T-helper 17 cell (primary cell): Measurements from ENCODE around the gene FBXO30. TPM values are rescaled to one million over a fixed set of nuclear protein-coding genes. Genes with fewer than 3 reads are reported as not detected.
A peak's percentile ranks its signal among the peaks of the same experiment; 100 is the strongest.

Experiments used
- ATAC-seq: fragments of 150-1000 bp; cut with Tn5 transposase; 2 replicates; pipeline ENCODE4 v1.10.0; 2021; ENCODE audit warnings: mild to moderate bottlenecking, moderate library complexity
- DNase-seq, 3 donors: peaks; one replicate each; pipeline versions ENCODE4 v3.0.0 to v3.0.0-alpha.2; 2020 to 2021
- H3K9me3 ChIP-seq: one replicate; pipeline ENCODE4 v1.7.0; 2013; ENCODE audit warnings: low read length, mild to moderate bottlenecking; ENCODE audit not compliant: control insufficient read depth, poor library complexity, severe bottlenecking
- H3K27ac Mint-ChIP-seq: one replicate; pipeline ENCODE4 v1.8.0; 2022; ENCODE audit warnings: mild to moderate bottlenecking, moderate library complexity, mixed read lengths
- H3K27me3 Mint-ChIP-seq: one replicate; pipeline ENCODE4 v1.8.0; 2022; ENCODE audit warnings: mixed read lengths
- H3K36me3 Mint-ChIP-seq: one replicate; pipeline ENCODE4 v1.8.0; 2022; ENCODE audit warnings: low read depth, mixed read lengths
- H3K4me1 Mint-ChIP-seq: one replicate; pipeline ENCODE4 v1.8.0; 2022; ENCODE audit warnings: mild to moderate bottlenecking, mixed read lengths
- H3K4me3 Mint-ChIP-seq: one replicate; pipeline ENCODE4 v1.8.0; 2022; ENCODE audit warnings: mild to moderate bottlenecking, moderate library complexity, mixed read lengths
- total RNA-seq, 4 donors: library from RNA in 2 of 4; stranded (reverse) in 2 of 4; gene quantifications; one replicate each; pipeline ENCODE4 v1.2.3 and lab custom pipeline; 2022 to 2026

FBXO30 gene
- total RNA-seq, 2 donors from 2014 or later, result 2.5 to 2.8 TPM

GRCh38 chr6:145836772-145837171 is 22.2 kb upstream of the FBXO30 start:
- Mint-ChIP-seq H3K36me3 (no peaks in the 10 kb centered on the region), H3K4me1 (no peaks in the 10 kb centered on the region), H3K4me3 (no peak overlapping the region), H3K27ac (no peak overlapping the region), H3K27me3 (no peaks in the 10 kb centered on the region)
- ATAC-seq (no peak), DNase-seq (no peak)
- no peaks in the 10 kb centered on the region for H3K9me3 ChIP-seq

GRCh38 chr6:145836170-145836569 is 21.6 kb upstream of the FBXO30 start:
- Mint-ChIP-seq H3K4me3 (no peak overlapping the region), H3K27ac (no peak overlapping the region), H3K4me1 (no peaks in the 10 kb centered on the region), H3K27me3 (no peaks in the 10 kb centered on the region), H3K36me3 (no peaks in the 10 kb centered on the region)
- ATAC-seq (no peak), DNase-seq (no peak)
- H3K9me3 ChIP-seq, result no peaks in the 10 kb centered on the region

GRCh38 chr6:145830612-145831011 is 16.0 kb upstream of the FBXO30 start:
- H3K9me3 ChIP-seq, result no peaks in the 10 kb centered on the region
- Mint-ChIP-seq H3K27me3 (no peaks in the 10 kb centered on the region), H3K4me3 (no peak overlapping the region), H3K4me1 (no peaks in the 10 kb centered on the region), H3K27ac (no peak overlapping the region), H3K36me3 (no peaks in the 10 kb centered on the region)
- DNase-seq (no peak), ATAC-seq (no peak)

GRCh38 chr6:145829950-145830349 is 15.4 kb upstream of the FBXO30 start:
- DNase-seq (no peak), ATAC-seq (no peak)
- H3K27ac Mint-ChIP-seq, result no peak overlapping the region
- peaks cover 3% of the 10 kb centered on the region for H3K36me3 Mint-ChIP-seq
- H3K4me3 Mint-ChIP-seq, result no peak overlapping the region
- no peaks in the 10 kb centered on the region for H3K9me3 ChIP-seq
- no peaks in the 10 kb centered on the region for H3K27me3 Mint-ChIP-seq
- no peaks in the 10 kb centered on the region for H3K4me1 Mint-ChIP-seq

- Mint-ChIP-seq H3K36me3 (peaks cover 3% of the 10 kb centered on the region), H3K27ac (no peak overlapping the region), H3K4me3 (no peak overlapping the region), H3K27me3 (no peaks in the 10 kb centered on the region), H3K4me1 (no peaks in the 10 kb centered on the region)
- no peak for DNase-seq
- H3K9me3 ChIP-seq, result no peaks in the 10 kb centered on the region
- ATAC-seq, result no peak
Observed at GRCh38 chr6:145829102-145829501, 14.5 kb upstream of the FBXO30 start.

GRCh38 chr6:145824344-145824743 is 9.7 kb upstream of the FBXO30 start:
- no peak overlapping the region for H3K4me3 Mint-ChIP-seq
- peaks cover 3% of the 10 kb centered on the region for H3K36me3 Mint-ChIP-seq

GRCh38 chr6:145823328-145823944 is 8.8 kb upstream of the FBXO30 start:
- H3K4me1 Mint-ChIP-seq, result no peaks in the 10 kb centered on the region
- no peak for DNase-seq
- no peak for ATAC-seq
- H3K36me3 Mint-ChIP-seq, result peaks cover 3% of the 10 kb centered on the region
- H3K4me3 Mint-ChIP-seq, result no peak overlapping the region
- H3K27ac Mint-ChIP-seq, result no peak overlapping the region
- H3K27me3 Mint-ChIP-seq, result no peaks in the 10 kb centered on the region
- H3K9me3 ChIP-seq, result no peaks in the 10 kb centered on the region

More at GRCh38 chr6:145824344-145824743, 9.7 kb upstream of the FBXO30 start:
- Mint-ChIP-seq H3K4me1 (no peaks in the 10 kb centered on the region), H3K27ac (no peak overlapping the region), H3K27me3 (no peaks in the 10 kb centered on the region)
- no peaks in the 10 kb centered on the region for H3K9me3 ChIP-seq
- ATAC-seq (no peak), DNase-seq (no peak)

GRCh38 chr6:145822456-145822855 is 7.9 kb upstream of the FBXO30 start:
- H3K9me3 ChIP-seq, result no peaks in the 10 kb centered on the region
- Mint-ChIP-seq H3K27me3 (no peaks in the 10 kb centered on the region), H3K36me3 (peaks cover 3% of the 10 kb centered on the region), H3K27ac (no peak overlapping the region), H3K4me3 (no peak overlapping the region), H3K4me1 (no peaks in the 10 kb centered on the region)
- no peak for DNase-seq
- no peak for ATAC-seq

GRCh38 chr6:145819994-145820393 is 5.4 kb upstream of the FBXO30 start:
- Mint-ChIP-seq H3K27ac (no peak overlapping the region), H3K4me1 (peaks cover 6% of the 10 kb centered on the region), H3K27me3 (no peaks in the 10 kb centered on the region), H3K4me3 (no peak overlapping the region), H3K36me3 (no peaks in the 10 kb centered on the region)
- ATAC-seq, result no peak
- no peak for DNase-seq
- no peaks in the 10 kb centered on the region for H3K9me3 ChIP-seq

- ATAC-seq (no peak), DNase-seq (no peak)
- Mint-ChIP-seq H3K4me1 (peaks cover 9% of the 10 kb centered on the region), H3K36me3 (no peaks in the 10 kb centered on the region), H3K27ac (no peak overlapping the region), H3K27me3 (no peaks in the 10 kb centered on the region), H3K4me3 (no peak overlapping the region)
- no peaks in the 10 kb centered on the region for H3K9me3 ChIP-seq
Observed at GRCh38 chr6:145818796-145819195, 4.2 kb upstream of the FBXO30 start.

GRCh38 chr6:145816392-145816791 is 1.8 kb upstream of the FBXO30 start:
- H3K27ac Mint-ChIP-seq, result peak overlapping the region; percentile 45
- peaks cover 14% of the 10 kb centered on the region for H3K4me1 Mint-ChIP-seq
- H3K36me3 Mint-ChIP-seq, result no peaks in the 10 kb centered on the region
- DNase-seq, result no peak
- H3K9me3 ChIP-seq, result no peaks in the 10 kb centered on the region
- H3K27me3 Mint-ChIP-seq, result no peaks in the 10 kb centered on the region
- peak overlapping the region; percentile 90 for H3K4me3 Mint-ChIP-seq
- no peak for ATAC-seq

- H3K27me3 Mint-ChIP-seq, result no peaks in the 10 kb centered on the region
- peak overlapping the region; percentile 92 for H3K27ac Mint-ChIP-seq
- no peaks in the 10 kb centered on the region for H3K36me3 Mint-ChIP-seq
- peak overlapping the region; percentile 90 for H3K4me3 Mint-ChIP-seq
- H3K4me1 Mint-ChIP-seq, result peaks cover 21% of the 10 kb centered on the region
- DNase-seq, result no peak
- ATAC-seq, result peak; percentile 3
- no peaks in the 10 kb centered on the region for H3K9me3 ChIP-seq
Observed at GRCh38 chr6:145815309-145816274, 997 bp upstream of the FBXO30 start.

- Mint-ChIP-seq H3K27ac (peak overlapping the region; percentile 92), H3K36me3 (no peaks in the 10 kb centered on the region), H3K27me3 (no peaks in the 10 kb centered on the region), H3K4me1 (peaks cover 25% of the 10 kb centered on the region), H3K4me3 (peak overlapping the region; percentile 87)
- DNase-seq (peak in 1 of 3 donors; percentile 4), ATAC-seq (peak; percentile 8)
- H3K9me3 ChIP-seq, result no peaks in the 10 kb centered on the region
Observed at GRCh38 chr6:145814035-145814500, 527 bp downstream of the FBXO30 start.
